Stimulated activated CD4-positive, alpha-beta T cell treated with anti-CD3 and anti-CD28 coated beads, Interleukin-2, amount 100 ng/mL, for 4 hours (primary cell): ENCODE data around the gene APOBEC3H.
"Not testable (repeated sequence)": the region's sequence is repeated elsewhere in the genome, so short reads cannot be mapped to it uniquely, and the experiment has no call there.

Experiments used
- DNase-seq: peaks from one replicate; pipeline ENCODE4 v3.0.0-alpha.2; 2020; ENCODE audit warnings: low read depth

Gene APOBEC3H

GRCh38 chr22:39097098-39098020, at the start of gene APOBEC3H:
APOBEC3H (plus strand) TSS chr22:39097244; CDS start chr22:39100279, 3,035 bp downstream.
- DNase-seq = no peak

- not testable (repeated sequence) for DNase-seq
Observed at GRCh38 chr22:39049486-39049885, 47.6 kb upstream of the APOBEC3H start.

GRCh38 chr22:39051844-39052495, 45.1 kb upstream of the APOBEC3H start:
- not testable (repeated sequence) for DNase-seq

- DNase-seq = no peak
Observed at GRCh38 chr22:39055658-39056057, 41.4 kb upstream of the APOBEC3H start.

- DNase-seq = not testable (repeated sequence)
Observed at GRCh38 chr22:39061290-39061689, 35.8 kb upstream of the APOBEC3H start.

GRCh38 chr22:39061951-39062350, 35.1 kb upstream of the APOBEC3H start:
- not testable (repeated sequence) for DNase-seq

- DNase-seq = not testable (repeated sequence)
Observed at GRCh38 chr22:39063904-39064303, 33.1 kb upstream of the APOBEC3H start.

GRCh38 chr22:39066442-39067276, 30.4 kb upstream of the APOBEC3H start:
- not testable (repeated sequence) for DNase-seq

GRCh38 chr22:39068033-39068785, 28.8 kb upstream of the APOBEC3H start:
- no peak for DNase-seq

- no peak for DNase-seq
Observed at GRCh38 chr22:39070186-39070585, 26.9 kb upstream of the APOBEC3H start.

- DNase-seq = not testable (repeated sequence)
Observed at GRCh38 chr22:39072581-39072981, 24.5 kb upstream of the APOBEC3H start.

GRCh38 chr22:39073981-39074380, 23.1 kb upstream of the APOBEC3H start:
- DNase-seq = no peak

GRCh38 chr22:39076155-39077025, 20.7 kb upstream of the APOBEC3H start:
- DNase-seq = not testable (repeated sequence)

- not testable (repeated sequence) for DNase-seq
Observed at GRCh38 chr22:39077026-39077840, 19.8 kb upstream of the APOBEC3H start, which contains the start of gene APOBEC3G. APOBEC3G (plus strand) TSS chr22:39077275; CDS start chr22:39077362, 87 bp downstream.

- DNase-seq = not testable (repeated sequence)
Observed at GRCh38 chr22:39077912-39078311, 19.1 kb upstream of the APOBEC3H start.

GRCh38 chr22:39078329-39078728, 18.7 kb upstream of the APOBEC3H start:
- DNase-seq = no peak

- not testable (repeated sequence) for DNase-seq
Observed at GRCh38 chr22:39079054-39079637, 17.9 kb upstream of the APOBEC3H start.

- DNase-seq = no peak
Observed at GRCh38 chr22:39080052-39080762, 16.8 kb upstream of the APOBEC3H start.
